Measurements from ENCODE around the gene PHC2. TPM values are rescaled to one million over a fixed set of nuclear protein-coding genes. Genes with fewer than 3 reads are reported as not detected.

Gene PHC2
- total and polyA plus RNA-seq, 9 of the 15 experiments (the other 6 are each of a cell fraction or from before 2014, with no cell fraction given) = 3.1 to 67.6 (median 34.6) TPM

DNA sequence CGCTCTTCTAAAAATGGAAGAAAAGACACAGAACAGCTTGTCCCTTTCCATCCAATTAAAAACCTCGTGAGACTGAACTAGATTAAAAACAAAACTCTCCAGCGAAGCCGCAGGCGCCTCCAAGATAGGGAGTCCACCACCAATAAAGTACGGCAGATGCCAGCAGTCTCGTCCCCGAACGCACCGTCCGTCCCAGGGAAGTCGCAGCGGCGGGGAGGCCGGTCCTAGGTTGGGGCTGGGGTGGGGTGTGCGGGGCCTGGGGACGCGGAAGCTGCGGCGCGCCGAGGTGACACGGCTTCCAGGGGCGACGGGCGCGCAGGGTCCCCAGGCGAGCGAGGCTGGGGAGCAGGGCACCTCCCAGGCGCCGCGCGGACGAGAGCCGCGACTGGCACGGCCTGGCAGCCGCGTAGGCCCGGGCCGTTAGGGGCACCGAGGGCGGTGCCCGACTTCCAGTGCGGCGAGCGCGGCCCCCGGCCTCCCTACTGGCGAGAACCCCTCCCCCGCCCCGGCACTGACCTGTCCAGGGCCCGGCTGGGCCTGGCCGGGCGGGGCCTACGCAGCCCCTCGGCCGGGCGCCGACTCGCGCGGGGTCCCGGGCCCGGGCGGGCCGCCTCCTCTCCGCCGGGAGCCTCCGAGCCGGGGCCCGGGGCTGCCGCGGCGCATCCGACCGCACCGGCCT is 81.7 kb downstream of the PHC2 start (continued):
- TF ChIP-seq, protein P1, sequence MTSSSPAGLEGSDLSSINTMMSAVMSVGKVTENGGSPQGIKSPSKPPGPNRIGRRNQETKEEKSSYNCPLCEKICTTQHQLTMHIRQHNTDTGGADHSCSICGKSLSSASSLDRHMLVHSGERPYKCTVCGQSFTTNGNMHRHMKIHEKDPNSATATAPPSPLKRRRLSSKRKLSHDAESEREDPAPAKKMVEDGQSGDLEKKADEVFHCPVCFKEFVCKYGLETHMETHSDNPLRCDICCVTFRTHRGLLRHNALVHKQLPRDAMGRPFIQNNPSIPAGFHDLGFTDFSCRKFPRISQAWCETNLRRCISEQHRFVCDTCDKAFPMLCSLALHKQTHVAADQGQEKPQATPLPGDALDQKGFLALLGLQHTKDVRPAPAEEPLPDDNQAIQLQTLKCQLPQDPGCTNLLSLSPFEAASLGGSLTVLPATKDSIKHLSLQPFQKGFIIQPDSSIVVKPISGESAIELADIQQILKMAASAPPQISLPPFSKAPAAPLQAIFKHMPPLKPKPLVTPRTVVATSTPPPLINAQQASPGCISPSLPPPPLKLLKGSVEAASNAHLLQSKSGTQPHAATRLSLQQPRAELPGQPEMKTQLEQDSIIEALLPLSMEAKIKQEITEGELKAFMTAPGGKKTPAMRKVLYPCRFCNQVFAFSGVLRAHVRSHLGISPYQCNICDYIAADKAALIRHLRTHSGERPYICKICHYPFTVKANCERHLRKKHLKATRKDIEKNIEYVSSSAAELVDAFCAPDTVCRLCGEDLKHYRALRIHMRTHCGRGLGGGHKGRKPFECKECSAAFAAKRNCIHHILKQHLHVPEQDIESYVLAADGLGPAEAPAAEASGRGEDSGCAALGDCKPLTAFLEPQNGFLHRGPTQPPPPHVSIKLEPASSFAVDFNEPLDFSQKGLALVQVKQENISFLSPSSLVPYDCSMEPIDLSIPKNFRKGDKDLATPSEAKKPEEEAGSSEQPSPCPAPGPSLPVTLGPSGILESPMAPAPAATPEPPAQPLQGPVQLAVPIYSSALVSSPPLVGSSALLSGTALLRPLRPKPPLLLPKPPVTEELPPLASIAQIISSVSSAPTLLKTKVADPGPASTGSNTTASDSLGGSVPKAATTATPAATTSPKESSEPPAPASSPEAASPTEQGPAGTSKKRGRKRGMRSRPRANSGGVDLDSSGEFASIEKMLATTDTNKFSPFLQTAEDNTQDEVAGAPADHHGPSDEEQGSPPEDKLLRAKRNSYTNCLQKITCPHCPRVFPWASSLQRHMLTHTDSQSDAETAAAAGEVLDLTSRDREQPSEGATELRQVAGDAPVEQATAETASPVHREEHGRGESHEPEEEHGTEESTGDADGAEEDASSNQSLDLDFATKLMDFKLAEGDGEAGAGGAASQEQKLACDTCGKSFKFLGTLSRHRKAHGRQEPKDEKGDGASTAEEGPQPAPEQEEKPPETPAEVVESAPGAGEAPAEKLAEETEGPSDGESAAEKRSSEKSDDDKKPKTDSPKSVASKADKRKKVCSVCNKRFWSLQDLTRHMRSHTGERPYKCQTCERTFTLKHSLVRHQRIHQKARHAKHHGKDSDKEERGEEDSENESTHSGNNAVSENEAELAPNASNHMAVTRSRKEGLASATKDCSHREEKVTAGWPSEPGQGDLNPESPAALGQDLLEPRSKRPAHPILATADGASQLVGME (CRISPR knock-in tag; IDR thresholded peaks at IDR 0.05) = no peak
- no peak for TF ChIP-seq HDAC3 (IDR thresholded peaks at IDR 0.05; ENCODE audit: borderline replicate concordance, partially characterized antibody)
- no peak for TF ChIP-seq ZNF124 (CRISPR knock-in tag; IDR thresholded peaks at IDR 0.05)
- no peak for TF ChIP-seq SRSF7 (optimal IDR thresholded peaks at IDR 0.05; ENCODE audit: low read depth, low read length)
- TF ChIP-seq ZNF780A (CRISPR knock-in tag; IDR thresholded peaks at IDR 0.05) = no peak
- TF ChIP-seq IRF2 (CRISPR knock-in tag; IDR thresholded peaks at IDR 0.05) = no peak
- no peak for TF ChIP-seq ILK (tag; IDR thresholded peaks at IDR 0.05; ENCODE audit: borderline replicate concordance, low read depth)
- TF ChIP-seq, protein P2, sequence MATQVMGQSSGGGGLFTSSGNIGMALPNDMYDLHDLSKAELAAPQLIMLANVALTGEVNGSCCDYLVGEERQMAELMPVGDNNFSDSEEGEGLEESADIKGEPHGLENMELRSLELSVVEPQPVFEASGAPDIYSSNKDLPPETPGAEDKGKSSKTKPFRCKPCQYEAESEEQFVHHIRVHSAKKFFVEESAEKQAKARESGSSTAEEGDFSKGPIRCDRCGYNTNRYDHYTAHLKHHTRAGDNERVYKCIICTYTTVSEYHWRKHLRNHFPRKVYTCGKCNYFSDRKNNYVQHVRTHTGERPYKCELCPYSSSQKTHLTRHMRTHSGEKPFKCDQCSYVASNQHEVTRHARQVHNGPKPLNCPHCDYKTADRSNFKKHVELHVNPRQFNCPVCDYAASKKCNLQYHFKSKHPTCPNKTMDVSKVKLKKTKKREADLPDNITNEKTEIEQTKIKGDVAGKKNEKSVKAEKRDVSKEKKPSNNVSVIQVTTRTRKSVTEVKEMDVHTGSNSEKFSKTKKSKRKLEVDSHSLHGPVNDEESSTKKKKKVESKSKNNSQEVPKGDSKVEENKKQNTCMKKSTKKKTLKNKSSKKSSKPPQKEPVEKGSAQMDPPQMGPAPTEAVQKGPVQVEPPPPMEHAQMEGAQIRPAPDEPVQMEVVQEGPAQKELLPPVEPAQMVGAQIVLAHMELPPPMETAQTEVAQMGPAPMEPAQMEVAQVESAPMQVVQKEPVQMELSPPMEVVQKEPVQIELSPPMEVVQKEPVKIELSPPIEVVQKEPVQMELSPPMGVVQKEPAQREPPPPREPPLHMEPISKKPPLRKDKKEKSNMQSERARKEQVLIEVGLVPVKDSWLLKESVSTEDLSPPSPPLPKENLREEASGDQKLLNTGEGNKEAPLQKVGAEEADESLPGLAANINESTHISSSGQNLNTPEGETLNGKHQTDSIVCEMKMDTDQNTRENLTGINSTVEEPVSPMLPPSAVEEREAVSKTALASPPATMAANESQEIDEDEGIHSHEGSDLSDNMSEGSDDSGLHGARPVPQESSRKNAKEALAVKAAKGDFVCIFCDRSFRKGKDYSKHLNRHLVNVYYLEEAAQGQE (IDR thresholded peaks at IDR 0.05; ENCODE audit: borderline replicate concordance) = no peak
- TF ChIP-seq, protein P2 (CRISPR knock-in tag; IDR thresholded peaks at IDR 0.05; ENCODE audit: low read depth) = 0 out of 2 replicates have a peak, but pooled peaks have one; percentile 53
- TF ChIP-seq ZNF589 (CRISPR knock-in tag; IDR thresholded peaks at IDR 0.05; ENCODE audit: low read depth) = no peak; the same call in 1 of the 2 replicates
- TF ChIP-seq, protein P3, sequence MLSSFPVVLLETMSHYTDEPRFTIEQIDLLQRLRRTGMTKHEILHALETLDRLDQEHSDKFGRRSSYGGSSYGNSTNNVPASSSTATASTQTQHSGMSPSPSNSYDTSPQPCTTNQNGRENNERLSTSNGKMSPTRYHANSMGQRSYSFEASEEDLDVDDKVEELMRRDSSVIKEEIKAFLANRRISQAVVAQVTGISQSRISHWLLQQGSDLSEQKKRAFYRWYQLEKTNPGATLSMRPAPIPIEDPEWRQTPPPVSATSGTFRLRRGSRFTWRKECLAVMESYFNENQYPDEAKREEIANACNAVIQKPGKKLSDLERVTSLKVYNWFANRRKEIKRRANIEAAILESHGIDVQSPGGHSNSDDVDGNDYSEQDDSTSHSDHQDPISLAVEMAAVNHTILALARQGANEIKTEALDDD (IDR thresholded peaks at IDR 0.05) = no peak

All from K562 (cell line).